ENCODE measurements around the gene INPPL1. TPM values are rescaled to one million over a fixed set of nuclear protein-coding genes. Genes with fewer than 3 reads are reported as not detected.

The INPPL1 gene
- total RNA-seq, 1 experiment from 2014 or later = 214 TPM

GRCh38 chr11:72267956-72268617, 43.5 kb downstream of the INPPL1 start:
- Histone ChIP-seq H3K9ac (ENCODE audit: extremely low read depth, insufficient read length, low read length) (no peak overlapping the region), H2BK15ac (ENCODE audit: low read depth, low read length) (no peak overlapping the region), H2BK20ac (ENCODE audit: low read depth, low read length, poor library complexity, severe bottlenecking) (no peak overlapping the region), H3K18ac (ENCODE audit: insufficient read length, low read depth, low read length) (no peak overlapping the region), H3T11ph (ENCODE audit: low read length) (no peak overlapping the region), H4K8ac (replicated peaks; ENCODE audit: insufficient read length, low read depth, low read length) (no peak overlapping the region), H2BK5ac (ENCODE audit: insufficient read length, low read length) (no peak overlapping the region), H3K23ac (ENCODE audit: insufficient read length, low read depth, low read length) (no peak overlapping the region), H3K4me1 (ENCODE audit: insufficient read depth, low read length) (no peaks in the 10 kb centered on the region), H4K20me1 (ENCODE audit: control insufficient read depth, insufficient read depth, insufficient read length) (no peaks in the 10 kb centered on the region), H3K4ac (ENCODE audit: low read depth, low read length) (no peak overlapping the region), H2BK12ac (ENCODE audit: insufficient read length, low read depth, low read length) (no peak overlapping the region), H3K56ac (ENCODE audit: insufficient read length, low read depth, low read length) (no peak overlapping the region), H4K5ac (ENCODE audit: insufficient read length, low read depth, low read length) (no peak overlapping the region), H3K9me3 (ENCODE audit: control insufficient read depth, low read depth, low read length) (no peaks in the 10 kb centered on the region), H3K27ac (ENCODE audit: insufficient read length, low read depth, low read length) (no peak overlapping the region), H3K79me1 (ENCODE audit: insufficient read depth, low read depth, low read length, poor library complexity, severe bottlenecking) (no peaks in the 10 kb centered on the region), H3K23me2 (ENCODE audit: insufficient read length, low read depth, low read length, poor library complexity, severe bottlenecking) (no peaks in the 10 kb centered on the region), H2BK120ac (ENCODE audit: low read depth, low read length, poor library complexity, severe bottlenecking) (no peak overlapping the region), H2AFZ (ENCODE audit: low read length) (no peak overlapping the region), H3K27me3 (ENCODE audit: insufficient read depth, low read length) (no peaks in the 10 kb centered on the region), H3K79me2 (ENCODE audit: insufficient read depth, low read length) (no peaks in the 10 kb centered on the region), H4K91ac (ENCODE audit: insufficient read length, low read depth, low read length) (no peak overlapping the region), H2AK5ac (ENCODE audit: insufficient read length, low read length) (no peak overlapping the region), H3K14ac (ENCODE audit: insufficient read depth, low read length) (no peak overlapping the region), H3K4me2 (ENCODE audit: insufficient read depth, insufficient read length, low read length) (no peak overlapping the region)
- no peak overlapping the region for H3K4me3 Mint-ChIP-seq
- peaks cover 0 to 3% of the 10 kb centered on the region in 2 experiments; a peak in 1 of 5 replicates for H3K9me3 Mint-ChIP-seq
- no CpG with 5 or more reads among the region's 2 CpGs for WGBS (ENCODE audit: extremely low coverage, insufficient read length, low lambda C conversion rate)
- no peaks in the 10 kb centered on the region for H3K4me1 Mint-ChIP-seq
- H3K27me3 Mint-ChIP-seq (ENCODE audit: low read depth) = peaks cover 11% of the 10 kb centered on the region
- no peak for DNase-seq
- H3K36me3 Mint-ChIP-seq (ENCODE audit: insufficient read depth in 1 of 3, low read depth in 3 of 3) = no peaks in the 10 kb centered on the region
- no peak overlapping the region for H3K27ac Mint-ChIP-seq
- TF ChIP-seq CTCF (conservative IDR thresholded peaks at IDR 0.05) = no peak
